Measurements from ENCODE around the gene FBXL16.

The FBXL16 gene

GRCh38 chr16:732936-733335 lies 27.3 kb upstream of the FBXL16 start:
- Histone ChIP-seq H3K4me3 (ENCODE audit: low read length) (no peak overlapping the region), H3K4me2 (ENCODE audit: low read length) (no peak overlapping the region), H4K20me1 (ENCODE audit: insufficient read depth, low read length) (no peaks in the 10 kb centered on the region), H3K4me1 (ENCODE audit: low read length) (peaks cover 27% of the 10 kb centered on the region), H3K27me3 (ENCODE audit: low read depth, low read length) (no peaks in the 10 kb centered on the region), H3K27ac (ENCODE audit: low read length) (no peak overlapping the region), H2AFZ (ENCODE audit: low read depth, low read length) (no peak overlapping the region), H3K79me2 (ENCODE audit: low read length) (no peaks in the 10 kb centered on the region), H3K9me3 (ENCODE audit: insufficient read depth, low read length) (no peaks in the 10 kb centered on the region), H3K9ac (ENCODE audit: low read length) (no peak overlapping the region), H3K36me3 (replicated peaks; ENCODE audit: low read depth, low read length) (peaks cover 11% of the 10 kb centered on the region)
- TF ChIP-seq EZH2phosphoT487 (IDR thresholded peaks at IDR 0.05; ENCODE audit: low read depth) (no peak), CTCF (IDR thresholded peaks at IDR 0.05; ENCODE audit: low read depth, low read length) (no peak)

- H3K27me3 ChIP-seq (ENCODE audit: low read depth, low read length): no peaks in the 10 kb centered on the region
- no peak overlapping the region for H3K9ac ChIP-seq (ENCODE audit: low read length)
- H3K9me3 ChIP-seq (ENCODE audit: insufficient read depth, low read length): no peaks in the 10 kb centered on the region
- H2AFZ ChIP-seq (ENCODE audit: low read depth, low read length): no peak overlapping the region
- peaks cover 21% of the 10 kb centered on the region for H3K4me1 ChIP-seq (ENCODE audit: low read length)
- no peak overlapping the region for H3K4me3 ChIP-seq (ENCODE audit: low read length)
- TF ChIP-seq EZH2phosphoT487 (IDR thresholded peaks at IDR 0.05; ENCODE audit: low read depth) (no peak), CTCF (IDR thresholded peaks at IDR 0.05; ENCODE audit: low read depth, low read length) (no peak)
- H4K20me1 ChIP-seq (ENCODE audit: insufficient read depth, low read length): no peaks in the 10 kb centered on the region
- H3K79me2 ChIP-seq (ENCODE audit: low read length): no peaks in the 10 kb centered on the region
- no peak overlapping the region for H3K4me2 ChIP-seq (ENCODE audit: low read length)
- H3K36me3 ChIP-seq (replicated peaks; ENCODE audit: low read depth, low read length): peaks cover 8% of the 10 kb centered on the region
- H3K27ac ChIP-seq (ENCODE audit: low read length): no peak overlapping the region
These were observed 26.7 kb upstream of the FBXL16 start for GRCh38 chr16:732332-732731.

- no peak overlapping the region for H2AFZ ChIP-seq (ENCODE audit: low read depth, low read length)
- no peak for TF ChIP-seq CTCF (IDR thresholded peaks at IDR 0.05; ENCODE audit: low read depth, low read length)
- no peak for TF ChIP-seq EZH2phosphoT487 (IDR thresholded peaks at IDR 0.05; ENCODE audit: low read depth)
- H3K27me3 ChIP-seq (ENCODE audit: low read depth, low read length): no peaks in the 10 kb centered on the region
- no peak overlapping the region for H3K4me3 ChIP-seq (ENCODE audit: low read length)
- no peak overlapping the region for H3K4me2 ChIP-seq (ENCODE audit: low read length)
- no peak overlapping the region for H3K27ac ChIP-seq (ENCODE audit: low read length)
- H3K36me3 ChIP-seq (replicated peaks; ENCODE audit: low read depth, low read length): peaks cover 5% of the 10 kb centered on the region
- no peak overlapping the region for H3K9ac ChIP-seq (ENCODE audit: low read length)
- no peaks in the 10 kb centered on the region for H4K20me1 ChIP-seq (ENCODE audit: insufficient read depth, low read length)
- no peaks in the 10 kb centered on the region for H3K9me3 ChIP-seq (ENCODE audit: insufficient read depth, low read length)
- peaks cover 16% of the 10 kb centered on the region for H3K4me1 ChIP-seq (ENCODE audit: low read length)
- no peaks in the 10 kb centered on the region for H3K79me2 ChIP-seq (ENCODE audit: low read length)
These were observed 25.3 kb upstream of the FBXL16 start for GRCh38 chr16:730666-731509.

DNA sequence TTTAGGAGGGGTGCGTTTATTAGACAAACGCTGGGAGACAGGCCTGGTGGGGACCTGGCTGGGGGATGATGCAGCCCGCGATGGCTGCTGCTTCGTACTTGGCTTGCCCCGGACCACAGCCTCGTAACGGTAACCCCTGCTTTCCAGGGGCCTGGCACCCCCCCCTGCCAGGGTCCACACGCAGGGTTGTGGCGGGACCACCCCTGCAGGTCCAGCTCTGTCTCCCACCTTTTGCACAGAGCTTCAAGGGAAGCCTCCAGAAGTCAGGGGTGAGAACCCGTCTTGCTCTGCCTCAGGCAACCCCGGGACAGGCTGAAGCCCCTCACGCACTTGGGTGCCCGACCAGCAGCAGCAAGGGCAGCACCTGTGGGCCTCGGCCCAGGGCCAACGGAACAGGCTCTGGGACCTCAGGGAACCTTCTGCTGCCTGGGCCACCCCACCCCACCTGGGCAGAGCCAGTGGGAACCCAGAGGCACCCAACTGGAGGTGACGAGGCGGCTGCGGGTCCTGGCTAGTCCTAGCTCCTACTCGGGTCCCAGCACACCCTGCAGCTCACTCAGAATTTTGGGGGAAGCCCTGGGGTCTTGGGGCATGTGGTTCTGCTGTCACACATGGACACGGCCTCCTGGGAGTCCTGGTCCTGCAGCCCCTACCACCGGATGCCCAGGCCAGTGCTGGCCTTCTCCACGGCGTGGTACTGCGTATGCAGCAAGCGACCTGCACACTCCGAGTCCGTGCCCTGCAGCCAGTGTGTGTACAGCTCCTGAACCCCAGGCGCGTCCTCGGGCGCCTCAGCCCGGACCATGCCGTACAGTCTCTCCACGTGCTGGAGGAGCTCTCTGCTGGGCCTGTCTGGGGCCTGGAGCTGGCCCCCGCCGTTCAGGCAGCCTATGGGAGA lies 24.4 kb upstream of the FBXL16 start:
- H3K27me3 ChIP-seq (ENCODE audit: low read depth, low read length): no peaks in the 10 kb centered on the region
- no peaks in the 10 kb centered on the region for H3K36me3 ChIP-seq (replicated peaks; ENCODE audit: low read depth, low read length)
- H3K9ac ChIP-seq (ENCODE audit: low read length): no peak overlapping the region
- H3K4me3 ChIP-seq (ENCODE audit: low read length): no peak overlapping the region
- no peak overlapping the region for H3K4me2 ChIP-seq (ENCODE audit: low read length)
- no peaks in the 10 kb centered on the region for H3K79me2 ChIP-seq (ENCODE audit: low read length)
- peaks cover 9% of the 10 kb centered on the region; the same call in 1 of the 2 replicates for H3K4me1 ChIP-seq (ENCODE audit: low read length)
- no peak for TF ChIP-seq CTCF (IDR thresholded peaks at IDR 0.05; ENCODE audit: low read depth, low read length)
- TF ChIP-seq EZH2phosphoT487 (IDR thresholded peaks at IDR 0.05; ENCODE audit: low read depth): no peak
- no peaks in the 10 kb centered on the region for H3K9me3 ChIP-seq (ENCODE audit: insufficient read depth, low read length)
- H4K20me1 ChIP-seq (ENCODE audit: insufficient read depth, low read length): no peaks in the 10 kb centered on the region
- no peak overlapping the region for H2AFZ ChIP-seq (ENCODE audit: low read depth, low read length)
- H3K27ac ChIP-seq (ENCODE audit: low read length): no peak overlapping the region
